Upper lobe of left lung (tissue), 6 donors: ENCODE data around the gene LARGE1. TPM values are rescaled to one million over a fixed set of nuclear protein-coding genes. Genes with fewer than 3 reads are reported as not detected.

ENCODE experiments used
- ATAC-seq, 2 donors: fragments of 200-7000 bp; cut with Tn5 transposase; one replicate each; pipeline ENCODE4 v1.9.1; 2022; ENCODE audit warnings: mild to moderate bottlenecking in 2 of 2, moderate library complexity in 2 of 2; ENCODE audit not compliant: low FRiP score in 2 of 2
- DNase-seq, 2 donors: peaks; one replicate each; pipeline ENCODE4 v3.0.0-alpha.2; 2019 to 2020
- H3K27ac ChIP-seq, 4 donors: fragments of 200-600 bp; sonication (generic); one replicate each; pipeline ENCODE4 v1.5.1; 2016 to 2019
- H3K27me3 ChIP-seq, 4 donors: fragments of 200-600 bp; sonication (generic); one replicate each; pipeline ENCODE4 v1.5.1; 2017 to 2019
- H3K36me3 ChIP-seq, 4 donors: fragments of 200-600 bp; sonication (generic); one replicate each; pipeline ENCODE4 v1.5.1; 2016 to 2019
- H3K4me1 ChIP-seq, 4 donors: fragments of 200-600 bp; sonication (generic); one replicate each; pipeline ENCODE4 v1.5.1; 2018 to 2019
- H3K4me3 ChIP-seq, 4 donors: fragments of 200-600 bp; sonication (generic); one replicate each; pipeline ENCODE4 v1.5.1; 2017 to 2019; ENCODE audit warnings: mild to moderate bottlenecking in 2 of 4, moderate library complexity in 1 of 4
- H3K9me3 ChIP-seq, 4 donors: fragments of 200-600 bp; sonication (generic); one replicate each; pipeline ENCODE4 v1.5.1; 2018 to 2019
- EP300 ChIP-seq, 4 donors: sonication (generic); formaldehyde crosslinking; IDR thresholded peaks; one replicate each; pipeline ENCODE4 v1.5.1; 2017; ENCODE audit warnings: antibody characterized with exemption in 4 of 4, control low read depth in 2 of 4
- POLR2A ChIP-seq, 4 donors: fragments of 450-650 bp; IDR thresholded peaks; one replicate each; pipeline ENCODE4 v1.5.1; 2016 to 2017; ENCODE audit warnings: antibody characterized with exemption in 4 of 4, mild to moderate bottlenecking in 2 of 4
- POLR2AphosphoS5 ChIP-seq, 2 donors: sonication (generic); formaldehyde crosslinking; IDR thresholded peaks; one replicate each; pipeline ENCODE4 v1.5.1; 2017; ENCODE audit warnings: antibody characterized with exemption in 2 of 2
- WGBS, 2 donors: methylation state at CpG; one replicate each; pipeline ENCODE4 v1.1.5; 2017 to 2018; 5-methylcytosine and 5-hydroxymethylcytosine counted together
- total RNA-seq, 6 donors: library from RNA; depleted of rRNA in 4 of 6; stranded (reverse); fragments of >200 nt in 4 of 6; gene quantifications; one replicate each; pipeline versions ENCODE4 v1.1.0 to v1.2.1, GENCODE V29; 2016 to 2021
- TF ChIP-seq, protein P1 (sequence below), 6 experiments: fragments of 450-650 bp in 4 of 6; fragments of 200-600 bp in 2 of 6; sonication (generic) in 2 of 6; IDR thresholded peaks; one replicate each; pipeline ENCODE4 v1.5.1; 2016 to 2019; ENCODE audit warnings: antibody characterized with exemption in 6 of 6
- donor health status: DM: no; HTN: no; CAD: no; lungs with moderate emphysema.
- donor health status: DM: no; HTN: yes; CAD: no; lungs with severe emphysema.

The LARGE1 gene
- total RNA-seq, 6 donors from 2014 or later: 14.0 to 56.6 (median 25.3) TPM

DNA sequence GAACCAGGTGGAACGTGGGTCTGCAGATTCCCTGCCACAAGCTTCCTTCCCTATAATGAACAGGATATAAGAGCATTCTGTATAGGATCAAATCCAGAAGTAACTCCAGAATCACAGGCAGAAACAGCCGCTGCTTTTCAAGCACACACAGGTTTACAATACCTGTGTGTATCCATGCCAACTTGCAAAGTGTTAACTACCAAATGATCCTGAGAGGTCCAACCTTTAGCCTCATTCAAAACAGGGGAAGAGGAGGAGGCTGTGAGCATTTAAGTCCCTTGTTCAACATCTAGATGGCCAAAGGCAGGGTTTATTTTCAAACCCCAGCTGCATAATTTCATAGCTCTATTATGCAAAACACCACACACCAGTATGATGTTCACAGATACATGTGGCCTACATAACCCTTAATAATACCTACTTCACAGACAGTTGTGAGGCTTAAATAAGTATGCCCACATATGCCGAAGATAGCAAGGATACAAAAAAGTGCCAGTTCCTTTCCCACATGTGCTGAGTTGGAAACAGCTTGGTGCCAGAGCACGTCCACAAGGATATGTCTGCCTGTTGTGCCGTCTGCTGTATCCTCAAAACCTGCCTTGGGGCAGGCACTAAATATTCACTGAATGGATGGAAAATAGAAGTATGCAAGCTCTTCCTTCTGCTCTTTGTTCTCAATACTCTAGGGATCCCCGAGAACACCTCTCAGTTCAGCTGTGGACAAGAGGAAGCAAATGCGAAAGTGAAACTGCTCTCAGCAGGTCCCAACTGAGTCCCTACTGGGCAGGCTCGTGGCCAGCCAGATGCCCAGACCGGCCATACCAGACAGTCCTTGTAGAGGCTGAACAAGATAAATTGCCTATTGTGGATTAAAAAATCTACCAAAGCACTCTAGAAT is 66.8 kb downstream of the LARGE1 start:
- no peaks in the 10 kb centered on the region for H3K27me3 ChIP-seq
- 18 to 21% methylated on average over 9 of the region's 9 CpGs for WGBS, 2 donors
- H3K4me1 ChIP-seq: peaks cover 12 to 22% (median 13%) of the 10 kb centered on the region in 4 donors
- H3K36me3 ChIP-seq: no peaks in the 10 kb centered on the region
- TF ChIP-seq POLR2AphosphoS5 (IDR thresholded peaks at IDR 0.05) (peak in 1 of 2 donors; percentile 29), POLR2A (IDR thresholded peaks at IDR 0.05) (no peak)
- H3K4me3 ChIP-seq: peak overlapping the region; percentile 38 to 51 (median 46)
- DNase-seq (peak in 1 of 2 donors; percentile 84), ATAC-seq (peak; percentile 87 to 93)
- no peaks in the 10 kb centered on the region for H3K9me3 ChIP-seq
- H3K27ac ChIP-seq: peak overlapping the region; percentile 60 to 82 (median 77)

DNA sequence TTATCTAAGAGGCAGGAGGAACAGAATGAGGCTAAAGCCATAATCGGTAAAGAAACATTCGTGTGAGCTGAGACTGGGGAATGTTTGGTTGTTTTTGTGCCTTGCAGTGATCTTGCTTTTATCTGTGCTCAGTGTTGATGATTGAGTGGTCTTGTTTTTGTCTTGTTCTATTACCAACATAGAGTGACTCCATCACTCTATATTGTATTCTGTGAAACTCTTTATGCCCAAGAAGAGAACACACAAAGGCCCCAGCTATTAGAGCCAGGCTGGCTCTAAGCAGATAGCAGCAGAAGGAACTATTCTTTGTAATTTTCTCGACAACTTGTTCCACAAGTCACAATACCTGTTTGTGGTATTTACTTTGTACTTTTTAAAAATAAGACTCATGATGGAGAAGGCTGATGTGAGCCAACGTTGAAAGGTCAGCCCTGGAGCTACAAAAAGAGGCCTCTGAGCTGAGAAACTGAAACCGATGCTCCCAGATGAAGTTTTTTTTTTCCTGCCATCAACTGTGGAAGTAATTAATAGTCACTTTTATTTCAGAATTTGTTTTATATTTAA is 68.4 kb downstream of the LARGE1 start:
- no peak overlapping the region for H3K27ac ChIP-seq
- H3K4me3 ChIP-seq: no peak overlapping the region
- WGBS, 2 donors: 56 to 61% methylated on average over 5 of the region's 5 CpGs
- H3K9me3 ChIP-seq: no peaks in the 10 kb centered on the region
- ATAC-seq: no peak
- DNase-seq: no peak
- H3K27me3 ChIP-seq: no peaks in the 10 kb centered on the region
- no peak for TF ChIP-seq POLR2AphosphoS5 (IDR thresholded peaks at IDR 0.05)
- TF ChIP-seq EP300 (IDR thresholded peaks at IDR 0.05): no peak
- no peak for TF ChIP-seq POLR2A (IDR thresholded peaks at IDR 0.05)
- TF ChIP-seq, protein P1, sequence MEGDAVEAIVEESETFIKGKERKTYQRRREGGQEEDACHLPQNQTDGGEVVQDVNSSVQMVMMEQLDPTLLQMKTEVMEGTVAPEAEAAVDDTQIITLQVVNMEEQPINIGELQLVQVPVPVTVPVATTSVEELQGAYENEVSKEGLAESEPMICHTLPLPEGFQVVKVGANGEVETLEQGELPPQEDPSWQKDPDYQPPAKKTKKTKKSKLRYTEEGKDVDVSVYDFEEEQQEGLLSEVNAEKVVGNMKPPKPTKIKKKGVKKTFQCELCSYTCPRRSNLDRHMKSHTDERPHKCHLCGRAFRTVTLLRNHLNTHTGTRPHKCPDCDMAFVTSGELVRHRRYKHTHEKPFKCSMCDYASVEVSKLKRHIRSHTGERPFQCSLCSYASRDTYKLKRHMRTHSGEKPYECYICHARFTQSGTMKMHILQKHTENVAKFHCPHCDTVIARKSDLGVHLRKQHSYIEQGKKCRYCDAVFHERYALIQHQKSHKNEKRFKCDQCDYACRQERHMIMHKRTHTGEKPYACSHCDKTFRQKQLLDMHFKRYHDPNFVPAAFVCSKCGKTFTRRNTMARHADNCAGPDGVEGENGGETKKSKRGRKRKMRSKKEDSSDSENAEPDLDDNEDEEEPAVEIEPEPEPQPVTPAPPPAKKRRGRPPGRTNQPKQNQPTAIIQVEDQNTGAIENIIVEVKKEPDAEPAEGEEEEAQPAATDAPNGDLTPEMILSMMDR (IDR thresholded peaks at IDR 0.05): no peak
- H3K4me1 ChIP-seq: peaks cover 12 to 22% (median 13%) of the 10 kb centered on the region in 4 donors
- no peaks in the 10 kb centered on the region for H3K36me3 ChIP-seq

GRCh38 chr22:33851240-33851639 is 69.0 kb downstream of the LARGE1 start:
- no peaks in the 10 kb centered on the region for H3K9me3 ChIP-seq
- ATAC-seq (no peak), DNase-seq (no peak)
- peaks cover 12 to 22% (median 13%) of the 10 kb centered on the region in 4 donors for H3K4me1 ChIP-seq
- 81% methylated on average over 5 of the region's 5 CpGs for WGBS, 2 donors
- H3K36me3 ChIP-seq: no peaks in the 10 kb centered on the region
- no peak overlapping the region for H3K4me3 ChIP-seq
- no peaks in the 10 kb centered on the region for H3K27me3 ChIP-seq
- no peak overlapping the region for H3K27ac ChIP-seq
- TF ChIP-seq POLR2AphosphoS5 (IDR thresholded peaks at IDR 0.05) (no peak), POLR2A (IDR thresholded peaks at IDR 0.05) (no peak), EP300 (IDR thresholded peaks at IDR 0.05) (no peak)
- TF ChIP-seq, protein P1 (IDR thresholded peaks at IDR 0.05): no peak

- Histone ChIP-seq H3K27ac (no peak overlapping the region), H3K27me3 (no peaks in the 10 kb centered on the region), H3K4me1 (peaks cover 12 to 22% (median 13%) of the 10 kb centered on the region in 4 donors), H3K9me3 (no peaks in the 10 kb centered on the region), H3K4me3 (no peak overlapping the region), H3K36me3 (no peaks in the 10 kb centered on the region)
- ATAC-seq: no peak
- DNase-seq: no peak
- TF ChIP-seq, protein P1 (IDR thresholded peaks at IDR 0.05): no peak
- no peak for TF ChIP-seq EP300 (IDR thresholded peaks at IDR 0.05)
- no peak for TF ChIP-seq POLR2A (IDR thresholded peaks at IDR 0.05)
- no peak for TF ChIP-seq POLR2AphosphoS5 (IDR thresholded peaks at IDR 0.05)
- WGBS, 2 donors: 88 to 100% methylated on average over 2 of the region's 2 CpGs
Measured at GRCh38 chr22:33850724-33851123, 69.6 kb downstream of the LARGE1 start.

DNA sequence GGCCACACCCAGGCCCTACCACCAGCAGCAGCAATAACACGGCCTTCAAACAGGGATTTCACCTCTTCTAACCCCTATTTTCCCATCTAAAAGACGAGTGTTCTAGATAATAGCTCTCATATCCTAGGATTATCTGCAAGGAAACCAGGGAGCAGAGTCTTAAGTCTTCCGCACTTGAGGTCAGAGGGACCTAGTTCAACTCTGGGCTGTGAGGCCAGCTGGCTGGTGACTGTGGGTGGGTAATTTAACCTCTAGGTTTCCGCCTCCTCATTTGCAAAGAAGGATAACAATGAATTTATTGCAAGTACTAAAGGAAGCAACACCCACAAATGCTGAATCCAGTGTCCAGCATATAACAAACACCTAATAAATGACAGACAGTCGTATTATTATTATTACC is 70.1 kb downstream of the LARGE1 start:
- no peak overlapping the region for H3K4me3 ChIP-seq
- peaks cover 12 to 22% (median 13%) of the 10 kb centered on the region in 4 donors for H3K4me1 ChIP-seq
- H3K27me3 ChIP-seq: no peaks in the 10 kb centered on the region
- no peak overlapping the region for H3K27ac ChIP-seq
- WGBS, 2 donors: 89 to 96% methylated on average over 5 of the region's 5 CpGs
- ATAC-seq: no peak
- no peaks in the 10 kb centered on the region for H3K9me3 ChIP-seq
- TF ChIP-seq EP300 (IDR thresholded peaks at IDR 0.05) (no peak), POLR2AphosphoS5 (IDR thresholded peaks at IDR 0.05) (no peak), POLR2A (IDR thresholded peaks at IDR 0.05) (no peak)
- TF ChIP-seq, protein P1 (IDR thresholded peaks at IDR 0.05): no peak
- DNase-seq: no peak
- H3K36me3 ChIP-seq: no peaks in the 10 kb centered on the region
